NCI-H82 treated with DMSO at 0.1 percent for 48 hours (cell line): Measurements from ENCODE around the gene TP53TG3.
"Not testable (repeated sequence)": the region's sequence is repeated elsewhere in the genome, so short reads cannot be mapped to it uniquely, and the experiment has no call there.

Experiments used
- DNase-seq: peaks from one replicate; lab custom pipeline; 2025; ENCODE audit not compliant: unreplicated experiment; lab: John Stamatoyannopoulos, UW

Gene TP53TG3

GRCh38 chr16:32676065-32676464 lies at the start of gene TP53TG3:
Gene TP53TG3 (minus strand): TSS chr16:32676165. CDS start chr16:32676097, 68 bp downstream.
- not testable (repeated sequence) for DNase-seq

GRCh38 chr16:32650876-32651275 lies 25.1 kb downstream of the TP53TG3 start:
- not testable (repeated sequence) for DNase-seq

GRCh38 chr16:32647562-32647961 lies 28.4 kb downstream of the TP53TG3 start:
- not testable (repeated sequence) for DNase-seq

GRCh38 chr16:32646780-32647179 lies 29.2 kb downstream of the TP53TG3 start:
- not testable (repeated sequence) for DNase-seq

GRCh38 chr16:32646177-32646576 lies 29.8 kb downstream of the TP53TG3 start:
- not testable (repeated sequence) for DNase-seq

GRCh38 chr16:32645278-32645908 lies 30.6 kb downstream of the TP53TG3 start:
- DNase-seq: not testable (repeated sequence)

GRCh38 chr16:32644715-32645114 lies 31.2 kb downstream of the TP53TG3 start:
- not testable (repeated sequence) for DNase-seq

- DNase-seq: not testable (repeated sequence)
Observed at GRCh38 chr16:32637614-32638013, 38.4 kb downstream of the TP53TG3 start.

- not testable (repeated sequence) for DNase-seq
Observed at GRCh38 chr16:32632096-32632495, 43.9 kb downstream of the TP53TG3 start.
